ENCODE data around the gene FAM241A. TPM values are rescaled to one million over a fixed set of nuclear protein-coding genes. Genes with fewer than 3 reads are reported as not detected.

FAM241A gene
- total RNA-seq, 2 experiments from 2014 or later: 1.9 to 2.0 TPM

- no peak for ATAC-seq (ENCODE audit: low read depth)
- H3K36me3 Mint-ChIP-seq: no peaks in the 10 kb centered on the region
- H3K4me1 Mint-ChIP-seq: peaks cover 3% of the 10 kb centered on the region
- DNase-seq: no peak
- H3K27me3 Mint-ChIP-seq: no peaks in the 10 kb centered on the region
- no peaks in the 10 kb centered on the region for H3K9me3 Mint-ChIP-seq
- POLR2A ChIA-PET: no interaction called here
- no peak overlapping the region for H3K27ac Mint-ChIP-seq
- peak overlapping the region; percentile 12 for H3K4me3 Mint-ChIP-seq
Measured at GRCh38 chr4:112214390-112215264, 69.4 kb downstream of the FAM241A start.

GRCh38 chr4:112219826-112220366, 74.6 kb downstream of the FAM241A start:
- POLR2A ChIA-PET: interaction anchor here (0.6 to 0.9 kb wide), 3 partner anchors 12 to 87 kb away, joined by 3 to 7 read pairs (median 4); no protein-coding TSS in a partner anchor
- Mint-ChIP-seq H3K27ac (no peak overlapping the region), H3K4me1 (peaks cover 13% of the 10 kb centered on the region), H3K4me3 (no peak overlapping the region), H3K27me3 (no peaks in the 10 kb centered on the region), H3K36me3 (peaks cover 2% of the 10 kb centered on the region), H3K9me3 (no peaks in the 10 kb centered on the region)
- DNase-seq: no peak
- ATAC-seq (ENCODE audit: low read depth): no peak

GRCh38 chr4:112222219-112222955, 77.1 kb downstream of the FAM241A start:
- DNase-seq: no peak
- H3K27ac Mint-ChIP-seq: no peak overlapping the region
- H3K4me1 Mint-ChIP-seq: peaks cover 16% of the 10 kb centered on the region
- no peaks in the 10 kb centered on the region for H3K9me3 Mint-ChIP-seq
- POLR2A ChIA-PET: interaction anchor here (1.0 to 2.2 kb wide), 2 partner anchors 10 to 64 kb away, joined by 3 to 6 read pairs; partner anchors contain the start of genes AP1AR and TIFA
- ATAC-seq (ENCODE audit: low read depth): no peak
- H3K4me3 Mint-ChIP-seq: no peak overlapping the region
- H3K36me3 Mint-ChIP-seq: peaks cover 2% of the 10 kb centered on the region
- peaks cover 15% of the 10 kb centered on the region for H3K27me3 Mint-ChIP-seq

- ATAC-seq (ENCODE audit: low read depth): no peak
- H3K27ac Mint-ChIP-seq: no peak overlapping the region
- no peak overlapping the region for H3K4me3 Mint-ChIP-seq
- H3K4me1 Mint-ChIP-seq: peaks cover 17% of the 10 kb centered on the region
- H3K27me3 Mint-ChIP-seq: peaks cover 15% of the 10 kb centered on the region
- H3K9me3 Mint-ChIP-seq: no peaks in the 10 kb centered on the region
- DNase-seq: no peak
- H3K36me3 Mint-ChIP-seq: peaks cover 2% of the 10 kb centered on the region
- POLR2A ChIA-PET: no interaction called here
Measured at GRCh38 chr4:112225157-112225556, 79.9 kb downstream of the FAM241A start.

- ATAC-seq (ENCODE audit: low read depth) (peak; percentile 87), DNase-seq (peak; percentile 98)
- H3K27ac Mint-ChIP-seq: peak overlapping the region; percentile 98
- H3K4me3 Mint-ChIP-seq: peak overlapping the region; percentile 83
- POLR2A ChIA-PET: interaction anchor here (0.6 to 2.8 kb wide), 6 partner anchors 8 to 112 kb away, joined by 3 to 12 read pairs (median 4); partner anchors contain the start of gene ALPK1
- no peaks in the 10 kb centered on the region for H3K9me3 Mint-ChIP-seq
- H3K4me1 Mint-ChIP-seq: peaks cover 23% of the 10 kb centered on the region
- peaks cover 8% of the 10 kb centered on the region for H3K27me3 Mint-ChIP-seq
- H3K36me3 Mint-ChIP-seq: no peaks in the 10 kb centered on the region
Measured at GRCh38 chr4:112230879-112231778, 85.9 kb downstream of the FAM241A start.

- Mint-ChIP-seq H3K27me3 (peaks cover 2% of the 10 kb centered on the region), H3K9me3 (no peaks in the 10 kb centered on the region), H3K4me1 (peaks cover 23% of the 10 kb centered on the region), H3K36me3 (no peaks in the 10 kb centered on the region), H3K4me3 (peak within 1 kb of the TSS; percentile 83), H3K27ac (peak within 1 kb of the TSS; percentile 98)
- ATAC-seq (ENCODE audit: low read depth) (peak; percentile 63), DNase-seq (peak; percentile 91)
- POLR2A ChIA-PET: interaction anchor here (0.6 to 2.8 kb wide), 8 partner anchors 9 to 452 kb away, joined by 3 to 12 read pairs (median 4); partner anchors contain the start of gene ALPK1
Measured at GRCh38 chr4:112231779-112232713, 86.8 kb downstream of the FAM241A start, which contains the start of gene AP1AR. Gene AP1AR (plus strand): TSS chr4:112231787. CDS start chr4:112232092, 305 bp downstream.

- peaks cover 4% of the 10 kb centered on the region for H3K36me3 Mint-ChIP-seq
- no peak overlapping the region for H3K4me3 Mint-ChIP-seq
- no peaks in the 10 kb centered on the region for H3K9me3 Mint-ChIP-seq
- POLR2A ChIA-PET: interaction anchor here (0.6 kb wide), 1 partner anchor 132 kb away, joined by 3 read pairs; no protein-coding TSS in a partner anchor
- no peak overlapping the region for H3K27ac Mint-ChIP-seq
- H3K27me3 Mint-ChIP-seq: no peaks in the 10 kb centered on the region
- H3K4me1 Mint-ChIP-seq: peaks cover 28% of the 10 kb centered on the region
- DNase-seq (no peak), ATAC-seq (ENCODE audit: low read depth) (no peak)
Measured at GRCh38 chr4:112234952-112235609, 89.8 kb downstream of the FAM241A start.

GRCh38 chr4:112236040-112236439, 90.8 kb downstream of the FAM241A start:
- POLR2A ChIA-PET: no interaction called here
- no peak overlapping the region for H3K4me3 Mint-ChIP-seq

GRCh38 chr4:112238833-112239232, 93.6 kb downstream of the FAM241A start:
- no peak for DNase-seq
- Mint-ChIP-seq H3K27me3 (no peaks in the 10 kb centered on the region), H3K4me3 (no peak overlapping the region), H3K4me1 (peaks cover 16% of the 10 kb centered on the region), H3K9me3 (no peaks in the 10 kb centered on the region), H3K36me3 (peaks cover 9% of the 10 kb centered on the region), H3K27ac (no peak overlapping the region)
- POLR2A ChIA-PET: no interaction called here
- no peak for ATAC-seq (ENCODE audit: low read depth)

More at GRCh38 chr4:112236040-112236439, 90.8 kb downstream of the FAM241A start:
- Mint-ChIP-seq H3K4me1 (peaks cover 24% of the 10 kb centered on the region), H3K9me3 (no peaks in the 10 kb centered on the region), H3K27ac (no peak overlapping the region), H3K36me3 (peaks cover 6% of the 10 kb centered on the region), H3K27me3 (no peaks in the 10 kb centered on the region)
- no peak for DNase-seq
- no peak for ATAC-seq (ENCODE audit: low read depth)
